Progenitor cell of endocrine pancreas (in vitro differentiated cells): ENCODE measurements around the gene TBL1X. TPM values are rescaled to one million over a fixed set of nuclear protein-coding genes. Genes with fewer than 3 reads are reported as not detected.

Source experiments
- DNase-seq: peaks from one replicate; pipeline ENCODE4 v3.0.0; 2021; ENCODE audit warnings: low spot score; ENCODE audit not compliant: unreplicated experiment
- H3K27ac Mint-ChIP-seq: 2 replicates; pipeline ENCODE4 v1.8.0; 2021; ENCODE audit warnings: mild to moderate bottlenecking, moderate library complexity, mixed read lengths
- H3K27me3 Mint-ChIP-seq: 2 replicates; pipeline ENCODE4 v1.8.0; 2021; ENCODE audit warnings: mixed read lengths
- H3K36me3 Mint-ChIP-seq: 2 replicates; pipeline ENCODE4 v1.8.0; 2022; ENCODE audit warnings: mixed read lengths; ENCODE audit not compliant: insufficient read depth
- H3K4me1 Mint-ChIP-seq: 2 replicates; pipeline ENCODE4 v1.8.0; 2021; ENCODE audit warnings: low read depth, mixed read lengths
- H3K4me3 Mint-ChIP-seq: 2 replicates; pipeline ENCODE4 v1.8.0; 2021; ENCODE audit warnings: low read depth, mild to moderate bottlenecking, moderate library complexity, mixed read lengths
- H3K9me3 Mint-ChIP-seq: 2 replicates; pipeline ENCODE4 v1.8.0; 2021; ENCODE audit warnings: low read depth, mixed read lengths
- CTCF ChIP-seq: fragments of 200-600 bp; sonication (generic); IDR thresholded peaks from one replicate; pipeline ENCODE4 v1.5.0; 2021; ENCODE audit warnings: antibody characterized with exemption, mild to moderate bottlenecking; ENCODE audit not compliant: unreplicated experiment
- total RNA-seq: library from RNA; stranded (reverse); gene quantifications from 2 replicates; pipeline ENCODE4 v1.2.1, GENCODE V29; 2021

The TBL1X gene
- total RNA-seq, 1 donor from 2014 or later: 42.7 TPM

GRCh38 chrX:9488586-9488985, 23.7 kb downstream of the TBL1X start:
- no peak for DNase-seq
- no peak for TF ChIP-seq CTCF
- H3K27ac Mint-ChIP-seq: no peak overlapping the region
- H3K27me3 Mint-ChIP-seq: no peaks in the 10 kb centered on the region
- no peak overlapping the region for H3K4me3 Mint-ChIP-seq
- H3K36me3 Mint-ChIP-seq: peaks cover 8% of the 10 kb centered on the region
- H3K9me3 Mint-ChIP-seq: peaks cover 15% of the 10 kb centered on the region
- peaks cover 2% of the 10 kb centered on the region for H3K4me1 Mint-ChIP-seq

GRCh38 chrX:9489234-9489633, 24.4 kb downstream of the TBL1X start:
- no peak overlapping the region for H3K27ac Mint-ChIP-seq
- H3K27me3 Mint-ChIP-seq: no peaks in the 10 kb centered on the region
- H3K4me1 Mint-ChIP-seq: peaks cover 2% of the 10 kb centered on the region
- TF ChIP-seq CTCF: no peak
- H3K9me3 Mint-ChIP-seq: peaks cover 15% of the 10 kb centered on the region
- peaks cover 6% of the 10 kb centered on the region for H3K36me3 Mint-ChIP-seq
- no peak for DNase-seq
- H3K4me3 Mint-ChIP-seq: no peak overlapping the region

- Mint-ChIP-seq H3K27me3 (no peaks in the 10 kb centered on the region), H3K4me3 (no peak overlapping the region), H3K27ac (no peak overlapping the region), H3K4me1 (peaks cover 6% of the 10 kb centered on the region), H3K9me3 (peaks cover 16% of the 10 kb centered on the region), H3K36me3 (peaks cover 9% of the 10 kb centered on the region)
- no peak for TF ChIP-seq CTCF
- no peak for DNase-seq
Observed at GRCh38 chrX:9492901-9493300, 28.0 kb downstream of the TBL1X start.

GRCh38 chrX:9493936-9494335, 29.1 kb downstream of the TBL1X start:
- DNase-seq: no peak
- TF ChIP-seq CTCF: no peak
- peaks cover 14% of the 10 kb centered on the region for H3K4me1 Mint-ChIP-seq
- H3K9me3 Mint-ChIP-seq: peaks cover 14% of the 10 kb centered on the region
- no peak overlapping the region for H3K27ac Mint-ChIP-seq
- H3K4me3 Mint-ChIP-seq: no peak overlapping the region
- H3K27me3 Mint-ChIP-seq: no peaks in the 10 kb centered on the region
- peaks cover 9% of the 10 kb centered on the region for H3K36me3 Mint-ChIP-seq

DNA sequence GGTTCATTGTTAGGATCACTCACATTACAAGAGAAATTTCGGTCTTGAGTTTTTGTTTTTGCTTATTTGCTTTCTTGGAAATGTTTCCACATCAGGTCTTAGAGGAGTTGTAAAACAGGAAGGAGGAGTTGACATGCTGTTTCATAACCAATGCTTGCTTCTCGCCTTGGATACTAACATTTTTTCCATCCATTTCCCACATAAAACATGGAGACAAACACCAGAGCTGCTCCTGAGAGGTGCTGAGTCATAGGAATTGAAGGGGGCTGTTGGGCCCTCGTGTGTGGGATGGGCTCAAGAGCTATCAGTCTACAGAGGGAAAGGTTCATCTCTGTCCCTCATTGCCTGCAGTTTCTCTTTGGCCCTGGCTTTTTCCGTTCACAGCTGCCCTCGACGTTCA, 29.9 kb downstream of the TBL1X start:
- H3K9me3 Mint-ChIP-seq: peaks cover 15% of the 10 kb centered on the region
- no peak for DNase-seq
- peaks cover 11% of the 10 kb centered on the region for H3K36me3 Mint-ChIP-seq
- TF ChIP-seq CTCF: no peak
- H3K27me3 Mint-ChIP-seq: no peaks in the 10 kb centered on the region
- H3K4me1 Mint-ChIP-seq: peaks cover 15% of the 10 kb centered on the region
- no peak overlapping the region for H3K4me3 Mint-ChIP-seq
- no peak overlapping the region for H3K27ac Mint-ChIP-seq
